Inflammatory macrophage (primary cell): ENCODE data around the gene NPEPL1.

Source experiments
- DNase-seq, 2 donors: peaks; one replicate each; pipeline ENCODE4 v3.0.0-alpha.2; 2020 to 2022

The NPEPL1 gene

GRCh38 chr20:58684291-58684690 lies 8.3 kb upstream of the NPEPL1 start:
- no peak for DNase-seq

GRCh38 chr20:58685988-58686387 lies 6.6 kb upstream of the NPEPL1 start:
- no peak for DNase-seq

- no peak for DNase-seq
Observed at GRCh38 chr20:58688414-58688813, 4.2 kb upstream of the NPEPL1 start.

GRCh38 chr20:58688840-58689239 lies 3.8 kb upstream of the NPEPL1 start:
- peak; percentile 23 to 55 for DNase-seq

DNA sequence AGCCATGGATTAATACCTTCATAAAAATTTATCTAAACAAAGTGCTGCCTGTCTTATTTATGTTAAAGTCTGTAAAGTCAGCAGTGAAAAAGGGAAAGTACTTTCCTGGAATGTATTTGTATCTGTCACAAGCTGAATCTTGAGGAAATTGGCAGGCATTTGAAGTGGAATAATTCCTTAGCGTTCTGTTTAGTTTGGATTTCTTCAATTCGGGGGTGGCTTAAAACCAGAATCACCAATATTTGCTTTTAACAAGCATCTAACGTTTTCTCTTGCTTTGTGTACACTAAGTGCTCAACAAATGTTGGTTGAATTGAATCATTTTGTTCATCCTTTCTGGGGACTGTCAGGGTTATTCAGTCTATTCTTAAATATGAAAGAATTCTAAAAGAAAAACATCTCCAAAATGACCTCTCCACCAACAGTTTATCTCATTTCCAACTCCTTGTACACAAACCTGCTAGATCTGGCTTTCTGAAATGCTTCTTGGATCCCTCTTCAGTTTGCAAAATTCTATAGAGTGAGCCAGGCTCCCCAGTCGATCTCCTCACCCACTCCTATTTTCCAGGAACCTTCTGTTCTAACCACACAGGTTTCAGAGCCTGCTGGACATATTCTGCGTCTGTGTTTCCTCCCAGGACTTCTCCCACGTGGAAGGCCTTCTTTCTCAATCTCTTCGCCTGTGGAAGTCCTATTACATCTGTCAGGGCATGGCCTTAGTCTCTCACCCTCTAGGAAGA lies 2.0 kb upstream of the NPEPL1 start:
- DNase-seq, result peak; percentile 73 to 82

GRCh38 chr20:58691773-58692578 lies 624 bp upstream of the NPEPL1 start:
- peak; percentile 91 to 94 for DNase-seq

DNA sequence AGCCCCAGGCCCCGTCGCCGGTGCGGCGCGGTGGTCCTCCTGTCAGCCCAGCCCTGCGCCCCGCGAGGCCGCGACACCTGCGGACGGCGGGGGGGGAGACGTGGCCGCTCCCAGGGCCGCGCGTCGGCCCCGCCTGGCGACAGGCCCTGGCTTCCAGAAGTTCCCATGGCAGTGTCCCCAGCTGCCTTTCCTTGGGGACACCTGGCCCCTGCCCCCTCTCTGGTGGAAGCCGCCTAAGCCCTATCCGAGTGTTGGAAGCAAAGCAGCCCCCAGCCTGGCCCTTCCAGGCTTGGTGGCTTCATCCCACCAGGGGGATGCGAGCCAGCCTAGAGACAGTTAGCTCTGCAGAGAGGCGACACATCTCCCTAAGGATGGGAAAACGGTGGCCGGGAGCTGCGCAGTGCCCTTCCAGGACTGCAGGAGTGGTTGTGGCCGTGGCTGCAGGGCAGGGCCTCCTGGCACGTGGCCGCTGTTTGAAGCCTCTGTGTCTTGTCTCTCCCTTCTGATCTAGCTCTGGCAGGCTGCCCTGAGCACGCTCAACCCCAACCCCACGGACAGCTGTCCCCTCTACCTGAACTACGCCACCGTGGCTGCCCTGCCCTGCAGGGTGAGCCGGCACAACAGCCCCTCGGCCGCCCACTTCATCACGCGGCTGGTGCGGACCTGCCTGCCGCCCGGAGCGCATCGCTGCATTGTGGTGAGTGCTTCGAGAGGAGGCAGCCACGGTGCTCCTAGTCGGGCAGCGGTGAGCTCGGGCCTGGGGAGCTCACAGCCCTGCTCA lies 816 bp downstream of the NPEPL1 start:
- peak in 1 of 2 donors; percentile 16 for DNase-seq

DNA sequence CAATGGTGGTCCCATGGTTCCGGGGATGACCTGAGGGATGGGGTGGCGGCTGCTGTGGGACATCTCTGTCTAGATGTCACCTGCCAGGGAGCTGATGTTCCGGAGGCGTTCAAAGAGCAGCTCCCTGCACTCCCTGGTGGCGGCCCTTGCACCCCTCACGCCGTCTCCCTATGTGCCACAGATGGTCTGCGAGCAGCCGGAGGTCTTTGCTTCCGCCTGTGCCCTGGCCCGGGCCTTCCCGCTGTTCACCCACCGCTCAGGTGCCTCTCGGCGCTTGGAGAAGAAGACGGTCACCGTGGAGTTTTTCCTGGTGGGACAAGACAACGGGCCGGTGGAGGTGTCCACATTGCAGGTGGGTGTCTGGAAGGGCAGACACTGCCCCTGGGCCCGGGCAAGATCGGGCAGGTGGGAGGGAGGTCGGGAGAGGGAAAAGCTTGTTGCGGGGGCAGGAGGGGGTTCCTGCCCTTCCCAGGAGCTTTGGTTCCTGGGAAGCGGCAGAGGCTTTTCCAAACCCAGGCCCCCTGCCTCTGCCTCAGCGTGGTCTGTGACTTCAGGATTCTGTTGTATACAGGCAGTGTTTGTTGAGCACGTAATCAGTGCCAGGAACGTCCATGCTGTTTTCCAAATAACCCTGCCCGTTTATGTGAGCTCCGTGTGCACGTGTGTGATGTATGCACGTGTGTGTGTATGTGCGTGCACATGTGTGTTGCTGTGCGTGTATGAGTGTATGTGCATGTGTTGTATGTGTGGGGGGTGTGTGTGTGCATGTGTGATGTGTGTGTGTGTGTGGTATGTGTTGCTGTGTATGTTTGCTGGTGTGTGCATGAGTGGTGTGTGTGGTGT lies 1.9 kb downstream of the NPEPL1 start:
- DNase-seq, result no peak

- DNase-seq, result no peak
Observed at GRCh38 chr20:58695084-58695722, 2.6 kb downstream of the NPEPL1 start.

GRCh38 chr20:58695895-58696375 lies 3.3 kb downstream of the NPEPL1 start:
- no peak for DNase-seq

DNA sequence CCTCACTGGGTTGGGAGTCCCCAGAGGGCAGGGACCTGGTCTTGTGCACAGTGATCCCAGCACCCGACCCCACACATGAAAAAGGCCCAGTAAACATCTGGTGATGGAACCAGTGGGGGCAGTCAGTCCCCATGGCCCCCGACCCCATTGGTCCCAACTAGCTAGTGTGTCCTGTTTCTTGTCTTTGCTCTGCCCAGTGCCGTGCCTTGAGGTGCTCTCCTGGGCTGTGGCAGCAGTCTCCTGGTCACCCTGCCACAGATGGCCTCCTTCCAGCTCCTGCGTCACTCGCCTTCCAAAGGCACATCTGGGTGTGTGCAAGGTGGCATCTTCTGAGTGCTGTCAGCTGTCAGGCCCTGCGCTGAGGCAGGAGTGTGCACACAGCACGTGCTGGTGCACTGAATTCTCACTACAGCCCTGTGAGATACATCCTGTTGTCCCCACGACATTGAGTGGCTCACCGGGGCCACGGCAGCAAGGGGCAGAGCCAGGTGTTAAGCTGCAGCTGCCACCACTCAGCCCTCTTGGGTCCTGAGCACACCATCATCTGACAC lies 3.9 kb downstream of the NPEPL1 start:
- DNase-seq, result no peak

DNA sequence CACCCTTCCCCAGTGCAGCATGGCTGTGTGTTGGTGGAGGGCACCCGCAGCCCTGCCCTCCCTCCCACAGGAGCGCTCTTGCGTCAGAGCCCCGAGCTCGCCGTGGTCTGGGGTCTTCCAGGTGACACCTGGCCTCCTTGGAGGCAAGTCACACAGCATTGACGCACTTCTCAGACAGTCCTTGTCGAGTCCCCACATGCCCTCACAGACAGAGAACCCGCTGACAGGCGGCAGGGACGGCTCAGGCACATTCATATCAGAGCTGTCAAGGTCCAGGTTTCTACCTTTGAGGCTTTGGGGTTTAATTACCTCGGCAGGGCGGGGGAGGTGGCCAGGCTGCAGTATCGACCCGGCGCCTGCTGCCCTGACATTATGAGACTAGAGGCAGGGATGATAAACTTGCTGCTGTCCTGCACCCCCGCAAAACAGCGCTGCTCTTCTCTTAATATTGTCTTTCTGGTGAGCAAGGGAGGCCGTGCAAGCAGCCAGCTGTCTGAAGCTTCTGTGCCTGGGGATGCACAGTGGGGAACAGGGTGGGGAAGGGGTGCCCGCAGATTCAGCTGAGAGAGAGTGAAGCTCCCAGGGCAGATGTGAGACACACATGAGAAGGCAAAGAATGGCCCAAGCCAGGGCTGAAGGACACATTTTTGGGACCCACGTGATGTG lies 4.7 kb downstream of the NPEPL1 start:
- no peak for DNase-seq

GRCh38 chr20:58697867-58698703 lies 5.5 kb downstream of the NPEPL1 start:
- DNase-seq, result no peak

DNA sequence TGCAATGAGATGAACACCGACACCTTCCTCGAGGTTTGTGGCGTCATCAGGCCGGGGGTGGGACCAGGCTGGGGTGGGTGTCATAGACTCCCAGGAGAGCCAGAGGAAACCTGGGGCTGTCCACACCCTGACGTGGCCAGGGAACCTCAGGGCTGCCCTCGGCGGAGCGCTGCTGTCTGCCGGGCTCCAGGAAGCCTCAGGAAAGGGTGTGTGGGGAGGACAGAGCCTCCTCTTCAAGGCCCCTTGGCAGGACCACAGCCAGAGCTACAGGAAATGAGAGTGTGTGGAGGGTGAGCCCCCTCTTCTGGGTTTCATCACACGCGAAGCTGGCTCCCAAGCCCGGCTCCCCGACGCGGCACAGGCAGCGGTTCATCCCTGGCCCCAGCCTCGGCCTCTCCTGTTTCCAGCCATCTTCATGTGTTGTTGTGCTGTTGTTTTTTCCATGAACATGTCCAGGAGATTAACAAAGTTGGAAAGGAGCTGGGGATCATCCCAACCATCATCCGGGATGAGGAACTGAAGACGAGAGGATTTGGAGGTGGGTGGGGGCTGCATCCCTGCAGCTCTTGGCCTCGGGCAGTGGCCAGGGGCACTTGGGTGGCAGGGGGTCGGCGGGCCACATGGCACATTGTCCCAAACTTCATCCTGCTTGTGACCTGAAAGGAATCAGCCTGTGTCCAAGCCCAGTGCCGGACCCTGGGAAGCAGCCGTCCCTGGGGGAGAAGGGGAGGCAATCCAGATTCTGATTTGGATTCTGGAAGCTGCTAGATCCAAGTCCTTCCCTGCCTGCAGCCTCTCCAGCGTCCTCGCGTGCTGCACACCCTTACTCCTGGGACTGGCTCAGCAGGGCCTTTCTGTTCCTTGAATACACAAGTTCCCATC lies 6.4 kb downstream of the NPEPL1 start:
- no peak for DNase-seq

GRCh38 chr20:58699623-58700107 lies 7.1 kb downstream of the NPEPL1 start:
- no peak for DNase-seq

DNA sequence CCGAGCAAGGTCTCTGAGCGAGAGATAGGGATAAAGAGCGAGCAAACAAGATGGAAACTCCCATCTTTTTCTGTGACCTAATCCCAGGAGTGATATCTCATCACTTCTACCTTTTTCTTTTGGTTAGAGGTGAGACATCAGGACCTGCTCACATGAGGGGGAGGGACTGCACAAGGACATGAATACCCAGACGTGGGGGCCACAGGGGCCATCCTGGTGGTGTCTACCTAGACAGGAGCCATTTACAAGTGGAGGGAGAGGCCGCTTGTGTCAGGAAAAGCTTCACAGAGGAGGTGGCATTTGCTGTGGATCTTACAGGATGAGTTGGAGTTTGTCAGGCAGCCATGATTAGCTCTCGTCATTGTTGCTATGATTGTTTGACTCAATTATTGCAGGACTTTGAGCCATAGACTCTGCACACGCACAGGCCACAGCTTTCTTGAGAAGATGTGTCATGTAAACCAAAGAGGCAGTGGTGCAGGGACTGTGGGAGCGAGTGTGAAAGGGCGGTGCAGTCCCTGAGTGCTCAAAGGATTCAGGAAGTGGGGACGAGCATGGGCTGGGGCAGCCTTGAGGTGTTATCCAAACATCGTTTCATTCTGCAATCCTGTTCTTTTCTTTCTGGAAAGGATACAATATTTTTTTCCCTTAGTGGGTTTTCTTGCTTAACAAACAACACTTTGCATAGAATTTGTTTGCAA lies 7.7 kb downstream of the NPEPL1 start:
- DNase-seq, result no peak

- DNase-seq, result no peak
Observed at GRCh38 chr20:58700823-58701222, 8.2 kb downstream of the NPEPL1 start.
